Measurements from ENCODE around the gene PDE6H.

DNA sequence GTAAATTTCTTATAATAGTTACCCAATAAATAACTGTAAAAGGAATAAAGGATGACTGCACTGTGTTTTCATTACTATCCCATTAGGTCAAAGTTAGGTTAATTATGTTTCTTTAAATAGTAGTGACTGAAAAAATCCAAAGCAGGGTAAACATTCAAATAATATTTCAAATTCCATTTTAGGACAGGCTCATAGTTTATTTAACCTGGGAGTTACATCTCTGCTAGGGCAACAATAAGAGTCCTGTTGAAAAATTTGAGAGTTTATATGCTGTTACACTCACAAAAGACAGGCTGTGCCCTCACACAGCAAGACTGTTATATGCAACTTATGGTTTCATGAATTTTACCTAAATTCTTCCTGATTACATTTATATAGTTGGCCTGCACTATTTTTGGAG lies 42.5 kb upstream of the PDE6H start:
- TF ChIP-seq, protein P1, sequence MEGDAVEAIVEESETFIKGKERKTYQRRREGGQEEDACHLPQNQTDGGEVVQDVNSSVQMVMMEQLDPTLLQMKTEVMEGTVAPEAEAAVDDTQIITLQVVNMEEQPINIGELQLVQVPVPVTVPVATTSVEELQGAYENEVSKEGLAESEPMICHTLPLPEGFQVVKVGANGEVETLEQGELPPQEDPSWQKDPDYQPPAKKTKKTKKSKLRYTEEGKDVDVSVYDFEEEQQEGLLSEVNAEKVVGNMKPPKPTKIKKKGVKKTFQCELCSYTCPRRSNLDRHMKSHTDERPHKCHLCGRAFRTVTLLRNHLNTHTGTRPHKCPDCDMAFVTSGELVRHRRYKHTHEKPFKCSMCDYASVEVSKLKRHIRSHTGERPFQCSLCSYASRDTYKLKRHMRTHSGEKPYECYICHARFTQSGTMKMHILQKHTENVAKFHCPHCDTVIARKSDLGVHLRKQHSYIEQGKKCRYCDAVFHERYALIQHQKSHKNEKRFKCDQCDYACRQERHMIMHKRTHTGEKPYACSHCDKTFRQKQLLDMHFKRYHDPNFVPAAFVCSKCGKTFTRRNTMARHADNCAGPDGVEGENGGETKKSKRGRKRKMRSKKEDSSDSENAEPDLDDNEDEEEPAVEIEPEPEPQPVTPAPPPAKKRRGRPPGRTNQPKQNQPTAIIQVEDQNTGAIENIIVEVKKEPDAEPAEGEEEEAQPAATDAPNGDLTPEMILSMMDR (IDR thresholded peaks at IDR 0.05): no peak
- TF ChIP-seq, protein P2, sequence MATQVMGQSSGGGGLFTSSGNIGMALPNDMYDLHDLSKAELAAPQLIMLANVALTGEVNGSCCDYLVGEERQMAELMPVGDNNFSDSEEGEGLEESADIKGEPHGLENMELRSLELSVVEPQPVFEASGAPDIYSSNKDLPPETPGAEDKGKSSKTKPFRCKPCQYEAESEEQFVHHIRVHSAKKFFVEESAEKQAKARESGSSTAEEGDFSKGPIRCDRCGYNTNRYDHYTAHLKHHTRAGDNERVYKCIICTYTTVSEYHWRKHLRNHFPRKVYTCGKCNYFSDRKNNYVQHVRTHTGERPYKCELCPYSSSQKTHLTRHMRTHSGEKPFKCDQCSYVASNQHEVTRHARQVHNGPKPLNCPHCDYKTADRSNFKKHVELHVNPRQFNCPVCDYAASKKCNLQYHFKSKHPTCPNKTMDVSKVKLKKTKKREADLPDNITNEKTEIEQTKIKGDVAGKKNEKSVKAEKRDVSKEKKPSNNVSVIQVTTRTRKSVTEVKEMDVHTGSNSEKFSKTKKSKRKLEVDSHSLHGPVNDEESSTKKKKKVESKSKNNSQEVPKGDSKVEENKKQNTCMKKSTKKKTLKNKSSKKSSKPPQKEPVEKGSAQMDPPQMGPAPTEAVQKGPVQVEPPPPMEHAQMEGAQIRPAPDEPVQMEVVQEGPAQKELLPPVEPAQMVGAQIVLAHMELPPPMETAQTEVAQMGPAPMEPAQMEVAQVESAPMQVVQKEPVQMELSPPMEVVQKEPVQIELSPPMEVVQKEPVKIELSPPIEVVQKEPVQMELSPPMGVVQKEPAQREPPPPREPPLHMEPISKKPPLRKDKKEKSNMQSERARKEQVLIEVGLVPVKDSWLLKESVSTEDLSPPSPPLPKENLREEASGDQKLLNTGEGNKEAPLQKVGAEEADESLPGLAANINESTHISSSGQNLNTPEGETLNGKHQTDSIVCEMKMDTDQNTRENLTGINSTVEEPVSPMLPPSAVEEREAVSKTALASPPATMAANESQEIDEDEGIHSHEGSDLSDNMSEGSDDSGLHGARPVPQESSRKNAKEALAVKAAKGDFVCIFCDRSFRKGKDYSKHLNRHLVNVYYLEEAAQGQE (IDR thresholded peaks at IDR 0.05; ENCODE audit: insufficient read depth in 1 of 2, low read depth in 2 of 2, low read length in 1 of 2): no peak
